Measurements from ENCODE around the gene APP.

The APP gene

DNA sequence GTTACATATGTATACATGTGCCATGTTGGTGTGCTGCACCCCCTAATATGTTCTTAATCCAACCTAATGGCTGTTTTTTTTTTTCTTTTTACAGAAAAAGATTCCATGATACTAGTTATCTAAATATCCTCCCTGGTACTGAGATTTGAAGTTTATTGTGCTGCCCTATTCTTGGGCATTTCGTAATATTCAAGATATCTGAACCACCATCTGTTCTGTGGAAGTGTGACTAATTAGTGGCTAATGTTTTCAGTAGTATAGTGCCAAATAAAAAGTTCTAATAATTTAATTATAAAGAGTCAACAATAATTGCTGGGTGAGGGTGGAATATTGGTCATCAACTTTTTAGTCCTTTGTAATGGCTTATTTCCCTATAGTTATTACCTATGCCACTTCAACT is 218.3 kb downstream of the APP start:
- DNase-seq (ENCODE audit: low read depth in 1 of 2, low spot score in 1 of 2) = no peak
- H3K4me3 ChIP-seq (replicated peaks; ENCODE audit: insufficient read depth, low read length) = no peak overlapping the region
- H3K27me3 ChIP-seq (ENCODE audit: insufficient read depth, poor library complexity, severe bottlenecking) = no peaks in the 10 kb centered on the region
- no peak overlapping the region for H3K27ac ChIP-seq (replicated peaks)
- TF ChIP-seq, protein P1, sequence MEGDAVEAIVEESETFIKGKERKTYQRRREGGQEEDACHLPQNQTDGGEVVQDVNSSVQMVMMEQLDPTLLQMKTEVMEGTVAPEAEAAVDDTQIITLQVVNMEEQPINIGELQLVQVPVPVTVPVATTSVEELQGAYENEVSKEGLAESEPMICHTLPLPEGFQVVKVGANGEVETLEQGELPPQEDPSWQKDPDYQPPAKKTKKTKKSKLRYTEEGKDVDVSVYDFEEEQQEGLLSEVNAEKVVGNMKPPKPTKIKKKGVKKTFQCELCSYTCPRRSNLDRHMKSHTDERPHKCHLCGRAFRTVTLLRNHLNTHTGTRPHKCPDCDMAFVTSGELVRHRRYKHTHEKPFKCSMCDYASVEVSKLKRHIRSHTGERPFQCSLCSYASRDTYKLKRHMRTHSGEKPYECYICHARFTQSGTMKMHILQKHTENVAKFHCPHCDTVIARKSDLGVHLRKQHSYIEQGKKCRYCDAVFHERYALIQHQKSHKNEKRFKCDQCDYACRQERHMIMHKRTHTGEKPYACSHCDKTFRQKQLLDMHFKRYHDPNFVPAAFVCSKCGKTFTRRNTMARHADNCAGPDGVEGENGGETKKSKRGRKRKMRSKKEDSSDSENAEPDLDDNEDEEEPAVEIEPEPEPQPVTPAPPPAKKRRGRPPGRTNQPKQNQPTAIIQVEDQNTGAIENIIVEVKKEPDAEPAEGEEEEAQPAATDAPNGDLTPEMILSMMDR (IDR thresholded peaks at IDR 0.05; ENCODE audit: insufficient read depth, low read length) = no peak
- TF ChIP-seq SPI1 (IDR thresholded peaks at IDR 0.05; ENCODE audit: borderline replicate concordance, low read depth) (no peak), POLR2AphosphoS5 (IDR thresholded peaks at IDR 0.05; ENCODE audit: low read depth) (no peak), GABPA (IDR thresholded peaks at IDR 0.05; ENCODE audit: low read depth) (no peak), REST (IDR thresholded peaks at IDR 0.05; ENCODE audit: insufficient replicate concordance, low read depth) (no peak)

DNA sequence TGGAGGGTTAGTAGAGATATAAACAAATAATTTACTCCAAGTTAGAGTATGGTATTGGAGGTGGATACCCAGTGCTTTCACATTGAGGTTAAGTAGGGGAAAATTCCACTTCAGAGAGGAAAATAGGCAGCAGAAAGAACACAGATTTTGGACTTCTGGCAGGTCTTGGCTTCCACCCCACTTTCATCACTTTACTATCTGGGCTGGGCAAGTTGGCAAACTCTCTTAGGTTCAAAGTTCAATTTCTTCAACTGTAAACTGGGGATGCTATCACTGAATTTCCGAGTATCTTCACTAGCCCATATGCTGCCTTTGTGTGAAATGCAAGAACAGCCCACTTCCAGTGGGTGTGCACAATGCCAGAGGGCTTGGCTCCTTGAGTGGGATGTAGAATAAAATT is 220.9 kb downstream of the APP start:
- Histone ChIP-seq H3K27me3 (ENCODE audit: insufficient read depth, poor library complexity, severe bottlenecking) (no peaks in the 10 kb centered on the region), H3K27ac (replicated peaks) (no peak overlapping the region), H3K4me3 (replicated peaks; ENCODE audit: insufficient read depth, low read length) (no peak overlapping the region)
- no peak for DNase-seq (ENCODE audit: low read depth in 1 of 2, low spot score in 1 of 2)
- TF ChIP-seq SPI1 (IDR thresholded peaks at IDR 0.05; ENCODE audit: borderline replicate concordance, low read depth) (no peak), POLR2AphosphoS5 (IDR thresholded peaks at IDR 0.05; ENCODE audit: low read depth) (no peak), GABPA (IDR thresholded peaks at IDR 0.05; ENCODE audit: low read depth) (no peak), REST (IDR thresholded peaks at IDR 0.05; ENCODE audit: insufficient replicate concordance, low read depth) (no peak)
- TF ChIP-seq, protein P1 (IDR thresholded peaks at IDR 0.05; ENCODE audit: insufficient read depth, low read length) = no peak

GRCh38 chr21:25944672-25945213 is 225.8 kb downstream of the APP start:
- no peak overlapping the region for H3K4me3 ChIP-seq (replicated peaks; ENCODE audit: insufficient read depth, low read length)
- no peak for DNase-seq (ENCODE audit: low read depth in 1 of 2, low spot score in 1 of 2)

More at GRCh38 chr21:25944672-25945213, 225.8 kb downstream of the APP start:
- TF ChIP-seq GABPA (IDR thresholded peaks at IDR 0.05; ENCODE audit: low read depth) (no peak), REST (IDR thresholded peaks at IDR 0.05; ENCODE audit: insufficient replicate concordance, low read depth) (no peak), SPI1 (IDR thresholded peaks at IDR 0.05; ENCODE audit: borderline replicate concordance, low read depth) (no peak), POLR2AphosphoS5 (IDR thresholded peaks at IDR 0.05; ENCODE audit: low read depth) (no peak)
- TF ChIP-seq, protein P1 (IDR thresholded peaks at IDR 0.05; ENCODE audit: insufficient read depth, low read length) = no peak
- Histone ChIP-seq H3K27ac (replicated peaks) (no peak overlapping the region), H3K27me3 (ENCODE audit: insufficient read depth, poor library complexity, severe bottlenecking) (no peaks in the 10 kb centered on the region)
